ENCODE measurements around the gene RGS7.

The RGS7 gene

DNA sequence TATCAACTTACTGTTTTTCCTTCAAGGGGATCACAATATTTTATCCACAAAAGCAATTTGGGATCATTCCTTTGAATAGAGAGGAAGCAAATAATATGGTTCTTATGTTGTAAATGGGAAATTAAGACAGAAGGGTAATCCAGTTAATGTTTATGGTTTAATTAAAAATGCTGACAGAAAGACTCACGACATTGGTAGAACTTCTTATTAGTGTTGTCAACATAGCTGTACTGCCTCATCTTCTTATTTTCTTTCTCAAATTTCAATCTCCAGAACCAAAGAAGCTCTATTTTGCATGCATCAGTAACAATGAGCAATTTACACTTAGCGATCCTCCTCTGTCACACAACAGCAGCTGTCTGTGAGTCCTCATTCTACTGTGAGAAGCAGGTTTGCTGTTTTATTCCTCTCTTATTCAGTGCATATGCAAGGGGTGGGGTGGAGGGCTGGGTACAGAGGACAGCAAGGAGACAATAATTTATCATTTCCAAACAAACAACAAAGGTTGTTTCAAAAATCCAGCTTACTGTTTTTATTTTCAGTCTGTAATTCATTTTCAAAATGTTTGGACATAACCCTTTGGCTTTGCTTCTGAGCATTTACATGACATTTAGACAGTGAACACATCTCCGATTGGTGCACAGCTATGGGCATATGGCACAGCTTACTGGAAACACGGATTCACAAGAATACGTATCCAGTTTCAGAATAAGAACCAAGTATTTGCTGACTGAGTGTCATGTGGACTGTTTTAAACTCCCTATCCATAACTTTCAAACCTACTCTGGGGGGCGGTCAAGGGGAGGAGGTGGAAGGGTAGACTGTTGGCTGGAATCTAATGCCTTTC is 335.9 kb downstream of the RGS7 start:
- DNase-seq (ENCODE audit: extremely low read depth, low read depth): no peak
- TF ChIP-seq, protein P1, sequence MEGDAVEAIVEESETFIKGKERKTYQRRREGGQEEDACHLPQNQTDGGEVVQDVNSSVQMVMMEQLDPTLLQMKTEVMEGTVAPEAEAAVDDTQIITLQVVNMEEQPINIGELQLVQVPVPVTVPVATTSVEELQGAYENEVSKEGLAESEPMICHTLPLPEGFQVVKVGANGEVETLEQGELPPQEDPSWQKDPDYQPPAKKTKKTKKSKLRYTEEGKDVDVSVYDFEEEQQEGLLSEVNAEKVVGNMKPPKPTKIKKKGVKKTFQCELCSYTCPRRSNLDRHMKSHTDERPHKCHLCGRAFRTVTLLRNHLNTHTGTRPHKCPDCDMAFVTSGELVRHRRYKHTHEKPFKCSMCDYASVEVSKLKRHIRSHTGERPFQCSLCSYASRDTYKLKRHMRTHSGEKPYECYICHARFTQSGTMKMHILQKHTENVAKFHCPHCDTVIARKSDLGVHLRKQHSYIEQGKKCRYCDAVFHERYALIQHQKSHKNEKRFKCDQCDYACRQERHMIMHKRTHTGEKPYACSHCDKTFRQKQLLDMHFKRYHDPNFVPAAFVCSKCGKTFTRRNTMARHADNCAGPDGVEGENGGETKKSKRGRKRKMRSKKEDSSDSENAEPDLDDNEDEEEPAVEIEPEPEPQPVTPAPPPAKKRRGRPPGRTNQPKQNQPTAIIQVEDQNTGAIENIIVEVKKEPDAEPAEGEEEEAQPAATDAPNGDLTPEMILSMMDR (IDR thresholded peaks at IDR 0.05; ENCODE audit: low read depth, low read length): no peak

DNA sequence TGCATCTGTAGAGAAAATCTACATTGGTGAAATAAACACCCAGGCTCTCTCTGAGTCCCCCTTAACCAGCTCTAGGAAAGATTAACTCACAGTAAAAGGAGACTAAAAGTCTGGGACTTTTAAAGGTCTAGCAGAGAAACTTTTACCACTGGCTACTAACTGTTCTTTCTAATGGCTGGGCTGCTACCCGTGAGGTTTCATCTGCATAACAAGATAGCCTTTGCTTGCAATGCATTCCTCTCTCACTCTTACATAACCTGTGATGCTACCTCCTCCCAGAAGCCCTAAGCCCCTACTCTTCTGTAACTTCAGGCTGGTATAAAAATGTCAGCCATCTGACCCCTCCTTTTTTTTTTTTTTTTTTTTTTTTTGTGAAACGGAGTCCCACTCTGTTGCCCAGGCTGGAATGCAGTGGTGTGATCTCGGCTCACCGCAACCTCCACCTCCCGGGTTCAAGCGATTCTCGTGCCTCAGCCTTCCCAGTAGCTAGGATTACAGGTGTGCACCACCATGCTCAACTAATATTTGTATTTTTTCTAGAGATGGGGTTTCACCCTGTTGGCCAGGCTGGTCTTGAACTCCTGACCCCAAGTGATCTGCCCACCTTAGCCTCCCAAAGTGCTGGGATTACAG is 344.2 kb downstream of the RGS7 start:
- TF ChIP-seq, protein P1 (IDR thresholded peaks at IDR 0.05; ENCODE audit: low read depth, low read length): no peak
- no peak for DNase-seq (ENCODE audit: extremely low read depth, low read depth)

DNA sequence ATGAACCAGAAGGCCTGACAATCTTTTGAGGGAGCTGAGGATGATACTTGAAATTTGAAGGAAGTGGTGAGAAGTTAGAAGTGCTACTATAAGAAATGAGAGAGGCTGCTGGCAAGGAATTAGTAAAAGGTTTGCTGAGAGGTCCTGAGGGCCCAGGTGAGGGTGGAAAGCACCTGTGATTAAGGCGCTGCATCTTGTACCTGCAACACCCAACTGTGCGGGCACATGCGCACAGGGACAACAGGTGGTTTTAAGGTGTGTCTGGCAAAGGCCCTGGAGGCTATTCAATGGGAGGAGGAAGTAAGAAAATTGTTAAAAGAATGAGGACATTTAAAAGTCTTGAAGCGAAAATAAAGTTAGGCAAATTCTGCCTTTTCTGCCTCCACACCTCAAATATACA is 349.3 kb downstream of the RGS7 start:
- TF ChIP-seq, protein P1 (IDR thresholded peaks at IDR 0.05; ENCODE audit: low read depth, low read length): no peak
- DNase-seq (ENCODE audit: extremely low read depth, low read depth): no peak

GRCh38 chr1:240999826-241000225 is 357.2 kb downstream of the RGS7 start:
- DNase-seq (ENCODE audit: extremely low read depth, low read depth): no peak
- TF ChIP-seq, protein P1 (IDR thresholded peaks at IDR 0.05; ENCODE audit: low read depth, low read length): no peak

DNA sequence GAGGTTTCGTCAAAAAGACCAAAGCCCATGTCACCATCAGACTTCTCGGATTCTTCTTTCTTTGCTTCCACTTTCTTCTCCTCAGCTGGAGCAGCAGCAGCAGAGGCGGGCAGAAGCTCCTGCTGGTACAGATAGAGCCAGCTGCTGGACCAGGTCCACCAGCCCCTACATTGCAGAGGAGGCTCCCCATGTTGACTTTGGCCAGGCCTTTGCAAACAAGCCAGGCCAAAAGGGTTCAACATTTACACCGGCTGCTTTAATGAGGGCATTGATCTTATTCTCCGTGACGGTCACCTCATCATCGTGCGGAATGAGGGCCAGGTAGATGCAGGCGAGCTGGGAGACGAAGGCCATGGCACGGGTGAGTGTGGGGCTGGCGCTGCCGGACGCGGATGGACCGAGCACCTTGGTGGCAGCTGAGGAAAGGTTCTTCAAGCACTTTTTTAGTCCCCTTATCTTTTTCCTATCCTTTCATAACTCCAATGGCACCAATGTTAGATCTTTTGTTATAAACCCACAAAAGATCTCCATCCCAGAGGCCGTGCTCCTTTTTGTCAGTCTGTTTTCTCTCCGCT is 358.5 kb downstream of the RGS7 start:
- TF ChIP-seq, protein P1 (IDR thresholded peaks at IDR 0.05; ENCODE audit: low read depth, low read length): no peak
- no peak for DNase-seq (ENCODE audit: extremely low read depth, low read depth)

GRCh38 chr1:240998024-240998423 is 359.0 kb downstream of the RGS7 start:
- TF ChIP-seq, protein P1 (IDR thresholded peaks at IDR 0.05; ENCODE audit: low read depth, low read length): no peak
- DNase-seq (ENCODE audit: extremely low read depth, low read depth): peak; percentile 5

DNA sequence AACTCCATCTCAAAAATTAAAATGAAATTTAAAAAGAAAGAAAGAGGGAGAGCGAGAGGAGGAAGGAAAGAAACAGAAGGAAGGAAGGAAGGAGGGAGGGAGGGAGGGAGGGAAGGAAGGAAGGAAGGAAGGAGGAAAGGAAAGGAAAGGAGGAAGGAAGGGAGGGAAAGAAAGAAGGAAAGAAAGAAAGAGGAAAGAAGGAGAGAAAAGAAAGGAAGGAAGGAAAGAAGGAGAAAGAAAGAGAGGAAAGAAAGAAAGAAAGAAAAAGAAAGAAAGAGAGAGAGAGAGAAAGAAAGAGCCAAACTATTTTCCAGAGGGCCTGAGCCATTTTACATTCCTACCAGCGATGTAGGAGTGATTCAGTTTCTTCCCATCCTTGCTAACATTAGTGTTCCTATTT is 364.0 kb downstream of the RGS7 start:
- no peak for DNase-seq (ENCODE audit: extremely low read depth, low read depth)
- TF ChIP-seq, protein P1 (IDR thresholded peaks at IDR 0.05; ENCODE audit: low read depth, low read length): no peak
